K562 treated with DMSO at 1 percent for 24 hours (cell line): ENCODE measurements around the gene XIST. TPM values are rescaled to one million over a fixed set of nuclear protein-coding genes. Genes with fewer than 3 reads are reported as not detected.

Experiments used
- total RNA-seq: library from RNA; unstranded; fragments of 300-600 nt; gene quantifications from 2 replicates; pipeline ENCODE4 v1.2.3, GENCODE V29; 2022; ENCODE audit warnings: low read depth; ENCODE audit not compliant: insufficient read depth

XIST gene
- 13.8 and 17.2 TPM in 2 replicates for total RNA-seq

DNA sequence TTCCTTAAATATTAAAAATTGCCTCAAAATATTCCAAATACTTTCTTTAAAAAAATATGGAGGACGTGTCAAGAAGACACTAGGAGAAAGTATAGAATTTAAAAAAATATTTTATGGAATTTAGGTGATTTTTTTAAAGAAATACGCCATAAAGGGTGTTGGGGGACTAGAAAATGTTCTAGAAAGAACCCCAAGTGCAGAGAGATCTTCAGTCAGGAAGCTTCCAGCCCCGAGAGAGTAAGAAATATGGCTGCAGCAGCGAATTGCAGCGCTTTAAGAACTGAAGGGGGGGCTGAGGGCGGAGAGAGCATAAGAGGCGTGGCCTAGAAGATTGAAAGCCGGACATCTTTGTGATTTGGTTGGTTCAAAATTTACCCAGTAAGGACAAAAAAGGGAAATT, at the start of gene XIST:
Gene XIST (minus strand): TSS at position 248 of the 400 bp plus-strand sequence.

